Measurements from ENCODE around the gene LIPA. TPM values are rescaled to one million over a fixed set of nuclear protein-coding genes. Genes with fewer than 3 reads are reported as not detected.
"Not testable (repeated sequence)": the region's sequence is repeated elsewhere in the genome, so short reads cannot be mapped to it uniquely, and the experiment has no call there.

Gene LIPA
- 10 to 100 TPM; 19.4 to 24.1 TPM for total RNA-seq

DNA sequence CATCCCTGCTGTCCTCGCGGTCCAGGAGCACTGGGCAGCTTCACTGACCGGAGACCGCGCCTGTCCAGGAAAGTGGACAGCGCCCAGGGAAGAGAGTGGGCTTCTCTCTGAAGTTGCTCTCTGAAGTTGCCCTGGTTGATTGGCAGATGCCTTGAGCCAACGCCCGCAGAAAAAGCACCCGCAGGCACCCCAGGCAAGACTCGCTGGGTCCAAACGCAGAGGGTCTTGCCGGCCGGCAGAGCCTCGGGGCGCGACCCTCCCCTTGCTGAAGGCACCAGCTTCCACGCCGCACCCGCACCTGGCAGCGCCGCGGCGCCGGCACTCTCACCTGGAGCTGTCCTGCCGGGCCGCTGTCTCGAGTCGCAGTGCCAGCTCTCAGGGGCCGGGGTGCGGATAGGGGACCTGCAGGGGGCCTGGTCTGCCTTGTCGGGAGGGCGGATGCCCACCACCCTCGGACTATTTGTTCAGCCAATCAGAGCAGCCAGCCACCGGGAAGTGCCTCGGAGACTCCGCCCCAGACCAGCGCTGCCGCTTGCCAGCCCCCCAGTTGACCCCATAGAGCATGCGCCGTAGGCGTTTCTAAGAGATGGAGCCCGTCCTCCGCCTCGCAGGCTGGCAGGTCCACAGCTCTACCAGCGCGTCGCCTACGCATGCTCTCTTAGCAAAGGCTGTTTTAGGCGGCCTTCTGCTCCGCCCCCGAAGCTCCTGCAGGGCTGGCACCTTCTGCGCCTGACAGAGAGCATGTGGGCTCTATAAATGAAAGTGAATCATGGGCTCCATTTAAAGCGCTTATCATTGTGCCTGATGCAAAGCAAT is at the start of gene LIPA:
LIPA (minus strand) TSS at position 367 of the 816 bp plus-strand sequence. CDS start 4,127 bp downstream, outside the sequence.
- DNase-seq (ENCODE audit: low spot score in 2 of 2): peak; percentile 88 to 93
- ATAC-seq: peak; percentile 96 to 97
- H3K27ac Mint-ChIP-seq: peak within 1 kb of the TSS in 1 of 2 donors; percentile 41
- H3K36me3 Mint-ChIP-seq: peaks cover 17 to 36% of the 10 kb centered on the region in 2 donors
- peaks cover 16 to 23% of the 10 kb centered on the region in 2 donors for H3K9me3 Mint-ChIP-seq

DNA sequence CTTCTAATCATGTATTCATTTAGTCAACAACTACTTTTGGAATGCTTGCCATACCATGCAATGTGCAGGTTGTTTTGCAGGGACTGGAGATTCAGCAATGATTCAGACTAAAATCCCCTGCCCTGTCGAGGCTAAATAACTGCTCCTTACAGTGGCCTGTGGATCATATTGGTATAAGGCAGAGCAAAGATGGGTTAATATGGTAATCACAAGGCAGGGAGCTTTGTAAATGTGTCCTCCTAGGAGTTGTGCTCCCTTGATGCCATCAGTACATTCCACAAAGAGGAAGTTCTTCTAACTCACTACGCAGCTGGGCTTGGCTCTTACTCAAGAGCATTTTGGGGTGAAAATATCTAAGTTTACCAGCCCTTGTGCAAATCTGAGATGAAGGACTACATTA is 49.7 kb upstream of the LIPA start:
- Mint-ChIP-seq H3K9me3 (peaks cover 6 to 12% of the 10 kb centered on the region in 2 donors), H3K27ac (peak overlapping the region; percentile 73 to 84), H3K36me3 (peaks cover 14 to 19% of the 10 kb centered on the region in 2 donors)
- DNase-seq (ENCODE audit: low spot score in 2 of 2) (no peak), ATAC-seq (peak; percentile 39 to 56)

DNA sequence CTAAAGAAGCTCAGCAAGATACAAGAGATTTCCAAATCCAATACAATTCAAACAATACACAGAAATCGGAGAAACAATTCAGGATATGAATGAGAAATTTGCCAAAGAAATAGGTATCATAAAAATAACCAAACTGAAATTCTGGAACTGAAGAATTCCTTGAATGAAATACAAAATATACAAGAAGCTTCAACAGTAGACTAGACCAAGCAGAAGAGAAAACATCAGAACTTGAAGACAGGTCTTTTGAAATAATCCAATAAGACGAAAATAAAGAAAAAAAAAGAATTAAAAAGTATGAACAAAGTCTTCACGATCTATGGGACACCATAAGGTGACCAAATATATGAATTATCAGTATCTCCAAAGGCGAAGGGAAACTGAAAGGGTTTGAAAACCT is 47.5 kb upstream of the LIPA start:
- no peak for ATAC-seq
- Mint-ChIP-seq H3K9me3 (peaks cover 3 to 12% of the 10 kb centered on the region in 2 donors), H3K27ac (no peak overlapping the region), H3K36me3 (peaks cover 7% of the 10 kb centered on the region in 2 donors)
- no peak for DNase-seq (ENCODE audit: low spot score in 2 of 2)

DNA sequence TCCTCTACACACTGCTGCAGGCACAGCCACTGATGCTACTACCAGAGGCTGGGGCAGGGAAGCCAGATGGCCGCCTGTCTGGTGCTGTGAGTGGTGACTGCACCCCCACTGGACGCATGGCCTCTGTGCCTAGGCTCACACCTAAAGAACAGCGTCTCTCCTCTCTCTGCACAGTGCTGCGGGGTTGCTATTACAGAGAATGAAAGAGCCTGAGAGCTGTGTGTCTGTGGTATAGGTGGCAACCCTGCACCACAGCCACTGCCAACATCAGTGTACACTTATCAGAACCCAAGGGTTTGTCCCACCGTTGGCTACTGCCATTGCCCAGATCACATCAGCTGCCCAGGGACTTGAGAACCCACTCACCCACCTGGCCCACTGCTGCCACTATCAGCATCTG is 46.2 kb upstream of the LIPA start:
- no peak for ATAC-seq
- peaks cover 3 to 12% of the 10 kb centered on the region in 2 donors for H3K9me3 Mint-ChIP-seq
- H3K27ac Mint-ChIP-seq: no peak overlapping the region

DNA sequence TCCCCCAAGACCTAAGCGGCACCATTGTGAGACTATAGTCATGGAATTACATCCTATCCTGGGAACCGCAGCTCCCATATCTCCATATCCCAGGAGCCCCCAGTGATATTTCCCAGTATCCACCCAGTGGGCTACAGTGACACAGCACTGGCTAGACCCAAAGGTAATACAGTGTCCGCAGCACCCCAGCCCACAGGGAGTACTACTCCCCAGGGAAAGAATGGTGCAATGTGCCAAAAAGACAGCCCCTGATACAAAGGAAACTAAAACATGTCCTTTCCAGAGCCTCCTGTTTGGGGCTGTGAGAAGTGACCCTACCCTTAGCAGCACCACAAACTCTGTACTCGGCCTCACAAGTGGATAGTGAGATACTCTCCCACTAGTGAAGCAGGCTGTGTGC is 45.8 kb upstream of the LIPA start:
- Mint-ChIP-seq H3K27ac (no peak overlapping the region), H3K9me3 (peaks cover 3 to 12% of the 10 kb centered on the region in 2 donors), H3K36me3 (peaks cover 7% of the 10 kb centered on the region in 2 donors)
- DNase-seq (ENCODE audit: low spot score in 2 of 2) (no peak), ATAC-seq (no peak)

More for the DNA sequence above, 46.2 kb upstream of the LIPA start:
- peaks cover 7% of the 10 kb centered on the region in 2 donors for H3K36me3 Mint-ChIP-seq
- no peak for DNase-seq (ENCODE audit: low spot score in 2 of 2)

DNA sequence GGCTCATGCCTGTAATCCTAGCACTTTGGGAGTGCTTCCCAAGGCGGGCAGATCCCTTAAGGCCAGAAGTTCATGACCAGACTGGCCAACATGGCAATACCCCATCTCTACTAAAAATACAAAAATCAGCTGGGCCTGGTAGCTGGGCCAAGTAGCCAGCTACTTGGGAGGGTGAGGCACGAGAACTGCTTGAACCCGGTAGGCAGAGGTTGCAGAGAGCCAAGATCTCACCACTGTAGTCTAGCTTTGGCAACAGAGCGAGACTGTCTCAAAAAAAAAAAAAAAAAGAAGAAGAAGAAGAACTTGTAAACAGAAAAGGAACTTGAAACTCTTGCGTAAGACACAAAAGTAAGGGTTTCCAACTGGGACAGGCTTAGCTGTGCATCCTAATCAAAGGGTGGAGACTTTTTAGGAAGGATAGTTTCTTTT is 44.7 kb upstream of the LIPA start:
- DNase-seq (ENCODE audit: low spot score in 2 of 2): no peak
- H3K36me3 Mint-ChIP-seq: peaks cover 7% of the 10 kb centered on the region in 2 donors
- no peak overlapping the region for H3K27ac Mint-ChIP-seq
- ATAC-seq: no peak
- H3K9me3 Mint-ChIP-seq: peaks cover 3 to 12% of the 10 kb centered on the region in 2 donors

DNA sequence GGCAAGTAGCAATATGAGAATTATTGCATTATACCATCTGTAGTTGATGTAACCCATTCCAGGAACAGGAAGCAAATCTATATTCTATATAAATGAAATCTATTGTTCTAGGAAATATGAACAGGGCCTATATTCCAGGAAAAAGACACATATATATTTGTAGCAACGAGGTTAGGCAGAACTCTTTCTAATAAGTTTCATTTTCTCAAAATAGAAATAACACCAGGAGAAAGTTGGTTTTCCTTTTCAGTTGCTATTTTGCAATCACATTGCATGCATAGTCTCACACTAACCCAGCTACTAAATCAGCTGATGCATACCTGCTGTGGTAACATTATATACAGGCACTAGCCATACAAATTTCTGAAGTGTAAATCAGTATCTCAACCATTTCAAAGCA is 44.0 kb upstream of the LIPA start:
- ATAC-seq (peak in 1 of 2 donors; percentile 89), DNase-seq (ENCODE audit: low spot score in 2 of 2) (no peak)
- H3K9me3 Mint-ChIP-seq: peaks cover 3 to 12% of the 10 kb centered on the region in 2 donors
- peaks cover 7% of the 10 kb centered on the region in 2 donors for H3K36me3 Mint-ChIP-seq
- H3K27ac Mint-ChIP-seq: no peak overlapping the region

DNA sequence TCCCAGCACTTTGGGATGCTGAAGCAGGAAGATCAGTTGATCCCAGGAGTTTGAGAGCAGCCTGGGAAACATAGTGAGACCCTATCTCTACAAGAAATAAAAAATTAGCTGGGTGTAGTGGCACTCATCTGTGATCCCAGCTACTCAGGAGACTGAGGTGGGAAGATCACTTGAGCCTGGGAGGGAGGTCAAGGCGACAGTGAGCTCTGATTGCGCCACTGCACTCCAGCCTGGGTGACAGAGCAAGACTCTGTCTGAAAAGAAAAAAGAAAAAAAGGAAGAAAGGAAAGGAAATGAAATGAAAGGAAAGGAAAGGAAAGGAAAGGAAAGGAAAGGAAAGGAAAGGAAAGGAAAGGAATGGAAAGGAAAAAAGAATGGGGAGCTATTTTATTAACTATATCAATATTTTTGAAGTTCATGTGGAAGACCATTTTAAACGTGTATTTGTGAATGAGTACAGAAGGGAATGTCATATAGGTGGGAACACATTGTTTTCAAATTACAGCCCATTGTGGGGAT is 43.2 kb upstream of the LIPA start:
- ATAC-seq (no peak), DNase-seq (ENCODE audit: low spot score in 2 of 2) (no peak)
- Mint-ChIP-seq H3K36me3 (peaks cover 7% of the 10 kb centered on the region in 2 donors), H3K27ac (no peak overlapping the region), H3K9me3 (peaks cover 3 to 12% of the 10 kb centered on the region in 2 donors)

DNA sequence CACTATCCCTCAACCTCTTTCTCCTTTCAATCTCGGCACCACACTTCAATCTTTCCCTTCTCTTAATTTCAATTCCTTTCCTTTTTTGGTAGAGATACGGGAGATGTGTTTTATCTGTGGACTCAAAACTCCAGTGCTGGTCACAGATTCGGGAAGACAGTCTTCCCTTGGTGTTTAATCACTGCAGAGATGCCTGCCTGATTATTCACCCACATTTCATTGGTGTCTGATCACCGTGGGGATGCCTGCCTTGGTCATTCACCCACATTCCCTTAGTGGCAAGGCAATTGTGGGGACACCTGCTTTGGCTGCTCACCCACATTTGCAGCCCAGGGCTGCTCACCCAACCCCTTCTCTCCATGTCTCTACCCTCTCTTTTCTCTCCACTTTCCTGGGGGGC is 33.7 kb upstream of the LIPA start:
- H3K36me3 Mint-ChIP-seq; H3K9me3 Mint-ChIP-seq; H3K27ac Mint-ChIP-seq; ATAC-seq; DNase-seq (ENCODE audit: low spot score in 2 of 2): not testable (repeated sequence)

DNA sequence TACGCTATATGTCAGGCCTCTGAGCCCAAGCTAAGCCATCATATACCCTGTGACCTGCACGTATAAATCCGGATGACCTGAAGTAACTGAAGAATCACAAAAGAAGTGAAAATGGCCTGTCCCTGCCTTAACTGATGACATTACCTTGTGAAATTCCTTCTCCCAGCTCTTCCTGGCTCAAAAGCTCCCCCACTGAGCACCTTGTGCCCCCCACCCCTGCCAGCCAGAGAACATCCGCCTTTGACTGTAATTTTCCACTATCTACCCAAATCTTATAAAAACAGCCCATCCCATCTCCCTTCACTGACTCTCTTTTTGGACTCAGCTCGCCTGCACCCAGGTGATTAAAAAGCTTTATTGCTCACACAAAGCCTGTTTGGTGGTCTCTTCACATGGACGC is 33.1 kb upstream of the LIPA start:
- H3K9me3 Mint-ChIP-seq; ATAC-seq; H3K36me3 Mint-ChIP-seq; H3K27ac Mint-ChIP-seq; DNase-seq (ENCODE audit: low spot score in 2 of 2): not testable (repeated sequence)

DNA sequence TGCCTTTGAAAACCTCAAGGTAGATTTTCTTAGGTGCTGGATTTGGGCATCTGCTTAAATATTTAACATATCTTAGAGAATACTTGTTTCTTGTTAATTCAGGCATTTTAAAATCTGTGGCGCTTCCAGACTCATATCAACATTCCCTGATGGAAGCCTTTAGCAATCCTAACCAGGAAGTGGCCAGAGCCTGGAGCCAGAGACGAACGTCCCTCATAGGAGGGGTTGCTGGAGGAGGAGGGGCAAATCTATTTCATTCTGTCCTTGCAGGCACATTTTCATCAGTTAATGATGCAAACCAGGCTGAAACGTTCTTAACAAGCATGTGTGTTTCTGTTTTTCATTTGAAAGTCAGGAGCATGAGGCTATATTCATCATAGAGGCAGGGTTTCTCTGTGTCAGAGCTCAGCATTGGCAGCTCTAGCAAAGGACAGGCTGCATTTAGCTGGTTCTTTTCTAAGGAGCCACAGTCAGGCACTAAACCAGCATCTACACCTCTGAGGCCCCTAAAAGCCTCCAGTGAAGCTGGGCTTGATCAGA is 32.4 kb upstream of the LIPA start:
- no peak for DNase-seq (ENCODE audit: low spot score in 2 of 2)
- no peaks in the 10 kb centered on the region for H3K36me3 Mint-ChIP-seq
- ATAC-seq: no peak
- H3K27ac Mint-ChIP-seq: no peak overlapping the region
- H3K9me3 Mint-ChIP-seq: no peaks in the 10 kb centered on the region

DNA sequence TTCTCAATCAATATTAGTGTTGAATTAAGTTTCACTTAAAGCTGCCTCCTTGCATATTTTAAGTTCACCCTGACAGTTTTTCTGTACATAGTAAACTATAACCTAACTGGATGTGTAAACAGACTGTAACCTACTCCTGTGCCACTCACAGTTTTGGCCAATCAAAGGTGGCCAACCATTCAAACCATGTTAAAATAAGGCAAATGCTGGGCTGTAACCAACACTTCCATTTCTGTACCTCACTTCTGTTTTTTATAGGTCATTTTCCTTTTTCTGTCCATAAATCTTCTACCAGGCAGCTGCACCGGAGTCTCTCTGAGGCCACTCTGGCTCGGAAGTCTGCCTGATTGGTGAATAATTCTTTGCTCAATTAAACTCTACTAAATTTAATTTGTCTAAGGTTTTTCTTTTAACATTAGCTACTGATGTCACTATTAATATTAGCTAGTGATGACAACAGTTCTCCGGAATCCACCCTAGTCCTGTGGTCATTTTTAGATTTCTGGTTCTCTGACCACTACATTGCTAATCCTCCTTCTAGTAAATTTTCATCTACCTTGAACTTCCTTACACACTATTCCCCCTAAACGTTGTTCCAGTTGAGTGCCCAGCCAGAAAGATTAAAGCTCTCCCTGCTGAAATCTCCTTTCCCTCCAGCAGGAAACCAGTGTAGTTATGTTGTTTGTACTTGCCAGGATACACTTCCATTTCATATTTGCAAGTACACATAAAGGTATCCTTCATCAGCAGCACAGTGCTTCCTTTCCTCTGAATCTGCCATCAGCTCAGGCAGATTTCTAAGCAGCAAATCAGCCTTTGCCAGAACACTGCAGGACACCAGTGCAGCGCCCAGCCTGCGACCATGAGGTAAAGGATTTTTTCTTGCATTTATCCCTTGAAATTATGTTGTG is 31.7 kb upstream of the LIPA start:
- Mint-ChIP-seq H3K27ac (no peak overlapping the region), H3K36me3 (no peaks in the 10 kb centered on the region), H3K9me3 (no peaks in the 10 kb centered on the region)
- DNase-seq (ENCODE audit: low spot score in 2 of 2) (no peak), ATAC-seq (no peak)

DNA sequence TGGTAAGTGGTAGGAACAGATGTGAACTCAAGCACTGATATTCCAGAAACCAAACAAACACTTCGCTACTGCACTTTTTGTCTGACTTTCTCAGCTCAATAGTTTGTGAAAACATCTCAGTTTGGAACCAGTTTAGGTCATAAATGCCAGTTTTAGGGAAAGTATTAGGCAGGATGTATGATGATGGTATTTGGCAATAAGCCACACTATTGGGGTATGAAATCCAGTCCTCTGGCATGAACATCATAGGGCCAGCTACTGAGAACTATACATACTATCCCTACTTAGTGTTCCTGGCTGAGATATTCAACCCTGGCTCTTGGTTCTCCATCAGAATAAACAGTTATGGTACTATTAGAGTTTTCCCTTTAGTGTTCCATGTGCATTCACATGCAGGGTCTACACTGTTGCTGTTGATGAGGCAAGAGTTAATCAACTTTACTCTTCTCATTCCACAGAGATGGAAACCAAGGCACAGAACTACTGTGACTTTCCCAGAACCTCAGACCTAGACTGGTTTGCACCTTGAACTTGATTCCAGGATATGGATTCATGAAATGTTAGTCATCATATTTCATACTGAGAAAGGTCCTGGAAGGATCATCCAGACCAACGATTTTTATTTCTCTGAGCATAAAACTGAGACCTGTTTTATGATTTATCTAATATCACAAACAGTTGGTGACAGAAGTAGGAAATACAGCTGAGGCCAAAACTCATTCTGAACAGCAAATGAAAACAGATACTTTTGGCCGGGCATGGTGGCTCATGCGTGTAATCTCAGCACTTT is 30.2 kb upstream of the LIPA start:
- ATAC-seq: no peak
- Mint-ChIP-seq H3K27ac (no peak overlapping the region), H3K9me3 (no peaks in the 10 kb centered on the region), H3K36me3 (no peaks in the 10 kb centered on the region)
- no peak for DNase-seq (ENCODE audit: low spot score in 2 of 2)

DNA sequence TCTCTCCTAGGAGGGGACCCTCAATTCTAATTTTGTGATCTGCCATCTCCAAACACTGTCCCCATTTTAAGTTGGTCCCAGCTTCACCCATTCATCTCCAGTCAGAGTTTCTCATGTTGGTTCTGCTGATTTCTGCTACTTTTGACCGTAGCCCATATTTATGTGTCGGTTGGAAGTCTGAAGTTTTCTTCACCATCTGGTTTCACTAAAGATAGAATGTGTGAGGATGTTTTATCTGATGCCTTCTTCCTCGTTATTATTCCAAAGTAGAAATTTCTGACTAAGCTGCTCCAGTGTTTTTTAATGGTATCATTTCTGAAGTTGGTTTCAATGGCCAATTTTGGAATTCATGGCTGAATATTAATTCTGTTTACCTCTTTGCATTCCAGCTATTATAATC is 28.9 kb upstream of the LIPA start:
- DNase-seq (ENCODE audit: low spot score in 2 of 2) (no peak), ATAC-seq (no peak)
- Mint-ChIP-seq H3K27ac (no peak overlapping the region), H3K9me3 (no peaks in the 10 kb centered on the region), H3K36me3 (no peaks in the 10 kb centered on the region)

DNA sequence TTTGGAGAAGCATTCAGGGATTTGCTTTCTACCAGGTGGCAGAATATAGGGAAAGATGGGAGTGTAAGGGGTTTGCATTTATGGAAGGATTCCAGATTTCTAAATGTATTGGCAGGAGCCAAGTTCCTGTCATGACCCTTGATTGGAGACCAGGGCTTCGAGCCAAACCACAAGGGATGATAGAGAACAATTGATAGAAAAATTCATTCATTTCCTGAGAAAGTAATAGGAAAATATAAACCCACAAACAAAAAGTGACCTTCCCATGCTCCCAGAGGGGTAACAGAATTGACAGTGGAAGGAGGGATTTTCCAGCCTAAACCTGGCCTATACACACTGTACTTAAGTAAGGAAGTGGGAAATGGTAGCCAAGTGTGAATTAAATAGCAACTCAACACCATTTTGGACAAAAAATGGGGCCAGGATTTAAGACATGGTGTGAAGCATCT is 27.9 kb upstream of the LIPA start:
- no peak for ATAC-seq
- no peak overlapping the region for H3K27ac Mint-ChIP-seq
- H3K9me3 Mint-ChIP-seq: no peaks in the 10 kb centered on the region
- DNase-seq (ENCODE audit: low spot score in 2 of 2): no peak
- H3K36me3 Mint-ChIP-seq: no peaks in the 10 kb centered on the region

DNA sequence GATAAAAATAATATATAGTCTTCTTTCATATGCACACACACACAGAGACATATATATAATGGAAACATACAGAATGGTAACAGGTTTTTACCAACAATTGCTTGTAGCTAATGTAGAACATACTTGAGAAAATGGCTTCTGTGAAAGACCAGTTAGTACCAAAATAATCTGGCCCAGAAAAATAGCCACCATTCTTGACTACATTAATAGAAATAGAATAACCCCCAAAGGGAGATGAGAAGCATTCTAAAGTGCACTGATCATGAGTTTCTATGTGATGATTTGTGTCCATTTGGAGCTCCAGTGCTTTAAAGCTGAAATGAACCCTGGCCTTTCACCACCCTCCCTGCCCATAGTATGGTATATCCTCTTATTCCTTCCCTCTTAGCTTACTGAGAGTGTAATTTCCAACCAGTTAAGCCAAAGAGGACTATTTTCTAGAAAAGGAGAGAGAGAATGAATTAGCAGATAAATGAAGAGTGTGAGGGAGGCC is 27.4 kb upstream of the LIPA start:
- ATAC-seq: no peak
- H3K36me3 Mint-ChIP-seq: no peaks in the 10 kb centered on the region

More for the DNA sequence above, 27.4 kb upstream of the LIPA start:
- Mint-ChIP-seq H3K9me3 (no peaks in the 10 kb centered on the region), H3K27ac (no peak overlapping the region)
- no peak for DNase-seq (ENCODE audit: low spot score in 2 of 2)
